Activated T-cell treated with anti-CD3 and anti-CD28 coated beads for 4 hours (primary cell): Measurements from ENCODE around the gene FA2H.

Experiments used
- DNase-seq: peaks from one replicate; pipeline ENCODE4 v3.0.0-alpha.2; 2020

FA2H gene

GRCh38 chr16:74721716-74722115, 52.9 kb downstream of the FA2H start:
- DNase-seq: no peak

GRCh38 chr16:74720579-74720978, 54.0 kb downstream of the FA2H start:
- no peak for DNase-seq

- no peak for DNase-seq
Observed at GRCh38 chr16:74718741-74719610, 55.6 kb downstream of the FA2H start.

GRCh38 chr16:74718140-74718539, 56.5 kb downstream of the FA2H start:
- no peak for DNase-seq

GRCh38 chr16:74717367-74717766, 57.3 kb downstream of the FA2H start:
- no peak for DNase-seq

GRCh38 chr16:74716355-74716754, 58.3 kb downstream of the FA2H start:
- no peak for DNase-seq

- DNase-seq: no peak
Observed at GRCh38 chr16:74713876-74714275, 60.7 kb downstream of the FA2H start.

GRCh38 chr16:74713325-74713724, 61.3 kb downstream of the FA2H start:
- DNase-seq: no peak

GRCh38 chr16:74711938-74712337, 62.7 kb downstream of the FA2H start:
- no peak for DNase-seq

GRCh38 chr16:74710401-74710800, 64.2 kb downstream of the FA2H start:
- no peak for DNase-seq

GRCh38 chr16:74709441-74709877, 65.2 kb downstream of the FA2H start:
- peak; percentile 74 for DNase-seq

GRCh38 chr16:74700438-74701225, 74.0 kb downstream of the FA2H start, which contains the start of gene MLKL:
Gene MLKL (minus strand): TSS chr16:74700862. CDS start chr16:74695757, 5,105 bp downstream.
- peak; percentile 48 for DNase-seq

GRCh38 chr16:74700116-74700437, 74.5 kb downstream of the FA2H start:
- peak; percentile 7 for DNase-seq

GRCh38 chr16:74699666-74700065, 75.0 kb downstream of the FA2H start:
- no peak for DNase-seq

- DNase-seq: no peak
Observed at GRCh38 chr16:74698222-74698621, 76.4 kb downstream of the FA2H start.

GRCh38 chr16:74695450-74696422, 78.9 kb downstream of the FA2H start:
- DNase-seq: peak; percentile 25

- no peak for DNase-seq
Observed at GRCh38 chr16:74691093-74691855, 83.3 kb downstream of the FA2H start.

GRCh38 chr16:74682556-74682955, 92.1 kb downstream of the FA2H start:
- no peak for DNase-seq

- DNase-seq: no peak
Observed at GRCh38 chr16:74680681-74681080, 93.9 kb downstream of the FA2H start.

GRCh38 chr16:74679983-74680382, 94.6 kb downstream of the FA2H start:
- no peak for DNase-seq

GRCh38 chr16:74677868-74678267, 96.8 kb downstream of the FA2H start:
- no peak for DNase-seq

- no peak for DNase-seq
Observed at GRCh38 chr16:74673876-74674275, 100.7 kb downstream of the FA2H start.
